PC-3 (cell line): ENCODE data around the gene ENDOG.

Source experiments
- CTCF ChIP-seq: fragments of 300-600 bp; sonication (generic); conservative IDR thresholded peaks from 2 replicates; pipeline ENCODE4 v1.5.1; 2017; ENCODE audit warnings: antibody characterized with exemption, low read depth, mild to moderate bottlenecking, low read length
- EZH2 ChIP-seq: fragments of 300-600 bp; sonication (generic); IDR thresholded peaks from one replicate; pipeline ENCODE4 v1.6.1; 2017; ENCODE audit warnings: antibody characterized with exemption, mild to moderate bottlenecking, low read length; ENCODE audit not compliant: unreplicated experiment
- EZH2phosphoT487 ChIP-seq: fragments of 300-600 bp; sonication (generic); IDR thresholded peaks from 2 replicates; pipeline ENCODE4 v1.6.1; 2018; ENCODE audit warnings: mild to moderate bottlenecking, antibody characterized with exemption, low read length, borderline replicate concordance

- TF ChIP-seq EZH2 (no peak), EZH2phosphoT487 (no peak), CTCF (no peak)
Observed at GRCh38 chr9:128808543-128808942, 9.8 kb upstream of the ENDOG start.
